Ectodermal cell (in vitro differentiated cells): Measurements from ENCODE around the gene ARHGEF11.
"Not testable (repeated sequence)": the region's sequence is repeated elsewhere in the genome, so short reads cannot be mapped to it uniquely, and the experiment has no call there.

Experiments
- H3K27ac ChIP-seq: 2 replicates; pipeline ENCODE4 v1.7.0; 2013; ENCODE audit warnings: mild to moderate bottlenecking, low read depth, low read length; ENCODE audit not compliant: insufficient read depth, poor library complexity, severe bottlenecking
- H3K27me3 ChIP-seq: 2 replicates; pipeline ENCODE4 v1.7.0; 2013; ENCODE audit warnings: mild to moderate bottlenecking, low read length; ENCODE audit not compliant: insufficient read depth, control insufficient read depth, poor library complexity, severe bottlenecking
- H3K36me3 ChIP-seq: one replicate; pipeline ENCODE4 v1.7.0; 2013; ENCODE audit warnings: low read length; ENCODE audit not compliant: control insufficient read depth, insufficient read depth
- H3K4me1 ChIP-seq: one replicate; pipeline ENCODE4 v1.7.0; 2013; ENCODE audit warnings: low read length; ENCODE audit not compliant: control insufficient read depth, insufficient read depth
- H3K4me3 ChIP-seq: 2 replicates; pipeline ENCODE4 v1.7.0; 2013; ENCODE audit warnings: low read depth, low read length, control low read depth; ENCODE audit not compliant: insufficient read depth
- H3K9me3 ChIP-seq: 2 replicates; pipeline ENCODE4 v1.7.0; 2013; ENCODE audit warnings: mild to moderate bottlenecking, low read length, moderate library complexity; ENCODE audit not compliant: control insufficient read depth
- WGBS, 2 experiments: methylation state at CpG; one replicate each; pipeline ENCODE4 v1.1.7; 2013; ENCODE audit warnings: missing lambda C conversion rate in 2 of 2; 5-methylcytosine and 5-hydroxymethylcytosine counted together

Gene ARHGEF11

GRCh38 chr1:156927215-156928042 lies 118.1 kb downstream of the ARHGEF11 start:
- WGBS, 2 experiments = 3% methylated on average over 64 of the region's 64 CpGs
- no peaks in the 10 kb centered on the region for H3K36me3 ChIP-seq
- H3K27me3 ChIP-seq = peaks cover 74% of the 10 kb centered on the region
- peaks cover 10% of the 10 kb centered on the region for H3K4me1 ChIP-seq
- H3K9me3 ChIP-seq = no peaks in the 10 kb centered on the region
- peak overlapping the region; percentile 33 for H3K4me3 ChIP-seq
- no peak overlapping the region for H3K27ac ChIP-seq

GRCh38 chr1:156926695-156927094 lies 118.8 kb downstream of the ARHGEF11 start:
- 81 to 84% methylated on average over 6 of the region's 6 CpGs for WGBS, 2 experiments
- H3K27me3 ChIP-seq = peaks cover 81% of the 10 kb centered on the region
- H3K36me3 ChIP-seq = not testable (repeated sequence)

DNA sequence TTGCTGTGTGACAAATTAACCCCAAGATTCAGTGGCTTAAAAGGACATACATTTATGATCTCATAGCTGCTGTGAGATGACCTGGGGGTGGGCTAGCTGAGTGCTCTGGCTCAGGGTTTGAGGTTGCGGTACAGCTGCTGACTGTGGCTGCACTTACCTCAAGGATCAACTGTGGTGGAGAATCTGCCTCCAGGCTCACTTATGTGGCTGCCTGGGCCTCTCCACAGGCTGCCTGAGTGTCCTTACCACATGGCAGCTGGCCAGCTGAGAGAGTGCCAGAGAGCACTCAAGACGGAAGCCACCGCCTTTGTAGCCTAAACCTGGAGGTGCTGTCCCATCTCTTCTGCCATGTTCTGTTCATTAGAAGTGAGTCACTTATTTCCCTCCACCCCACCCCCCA lies 119.4 kb downstream of the ARHGEF11 start:
- H3K4me3 ChIP-seq = no peak overlapping the region
- H3K36me3 ChIP-seq = no peaks in the 10 kb centered on the region
- 66 to 71% methylated on average over 3 of the region's 3 CpGs for WGBS, 2 experiments
- H3K27ac ChIP-seq = no peak overlapping the region
- H3K9me3 ChIP-seq = no peaks in the 10 kb centered on the region
- H3K27me3 ChIP-seq = peaks cover 87% of the 10 kb centered on the region
- H3K4me1 ChIP-seq = peaks cover 10% of the 10 kb centered on the region

More at GRCh38 chr1:156926695-156927094, 118.8 kb downstream of the ARHGEF11 start:
- not testable (repeated sequence) for H3K27ac ChIP-seq, H3K9me3 ChIP-seq, H3K4me3 ChIP-seq, H3K4me1 ChIP-seq

- 75 to 76% methylated on average over 5 of the region's 5 CpGs for WGBS, 2 experiments
- no peaks in the 10 kb centered on the region for H3K9me3 ChIP-seq
- H3K27me3 ChIP-seq = peaks cover 94% of the 10 kb centered on the region
- H3K36me3 ChIP-seq = no peaks in the 10 kb centered on the region
- H3K4me3 ChIP-seq = no peak overlapping the region
- no peak overlapping the region for H3K27ac ChIP-seq
- peaks cover 10% of the 10 kb centered on the region for H3K4me1 ChIP-seq
These were observed 120.2 kb downstream of the ARHGEF11 start for GRCh38 chr1:156925154-156926010.

GRCh38 chr1:156924478-156925153 lies 120.9 kb downstream of the ARHGEF11 start:
- H3K27ac ChIP-seq = no peak overlapping the region
- H3K4me1 ChIP-seq = peaks cover 10% of the 10 kb centered on the region
- no peaks in the 10 kb centered on the region for H3K36me3 ChIP-seq
- H3K9me3 ChIP-seq = no peaks in the 10 kb centered on the region
- H3K27me3 ChIP-seq = peaks cover 100% of the 10 kb centered on the region
- no peak overlapping the region for H3K4me3 ChIP-seq
- 15 to 17% methylated on average over 22 of the region's 22 CpGs for WGBS, 2 experiments

GRCh38 chr1:156923670-156924477 lies 121.7 kb downstream of the ARHGEF11 start:
- 1% methylated on average over 63 of the region's 64 CpGs for WGBS, 2 experiments
- peaks cover 10% of the 10 kb centered on the region for H3K4me1 ChIP-seq
- no peaks in the 10 kb centered on the region for H3K36me3 ChIP-seq
- no peak overlapping the region for H3K27ac ChIP-seq
- H3K9me3 ChIP-seq = no peaks in the 10 kb centered on the region
- H3K27me3 ChIP-seq = peaks cover 100% of the 10 kb centered on the region
- H3K4me3 ChIP-seq = peak overlapping the region; percentile 4

GRCh38 chr1:156922986-156923669 lies 122.4 kb downstream of the ARHGEF11 start:
- peaks cover 100% of the 10 kb centered on the region for H3K27me3 ChIP-seq
- no peak overlapping the region for H3K27ac ChIP-seq
- 9 to 11% methylated on average over 9 to 11 of the region's 11 CpGs for WGBS, 2 experiments
- H3K4me1 ChIP-seq = peaks cover 10% of the 10 kb centered on the region
- peak overlapping the region; percentile 4 for H3K4me3 ChIP-seq
- no peaks in the 10 kb centered on the region for H3K9me3 ChIP-seq
- H3K36me3 ChIP-seq = no peaks in the 10 kb centered on the region

- Histone ChIP-seq H3K27me3 (peaks cover 82% of the 10 kb centered on the region), H3K36me3 (no peaks in the 10 kb centered on the region), H3K27ac (no peak overlapping the region), H3K4me1 (peaks cover 10% of the 10 kb centered on the region), H3K4me3 (no peak overlapping the region), H3K9me3 (no peaks in the 10 kb centered on the region)
- 56 to 60% methylated on average over 7 of the region's 7 CpGs for WGBS, 2 experiments
These were observed 124.5 kb downstream of the ARHGEF11 start for GRCh38 chr1:156921053-156921529.
